D341Med (cell line): ENCODE measurements around the gene P3R3URF.
"Not testable (repeated sequence)": the region's sequence is repeated elsewhere in the genome, so short reads cannot be mapped to it uniquely, and the experiment has no call there.

ENCODE experiments used
- DNase-seq: peaks from one replicate; pipeline ENCODE4 v3.0.0; 2012; ENCODE audit warnings: low spot score

The P3R3URF gene

GRCh38 chr1:46176211-46176865, at the start of gene P3R3URF:
Gene P3R3URF (minus strand): TSS chr1:46176488. CDS start chr1:46176471, 17 bp downstream.
- DNase-seq = no peak

- DNase-seq = no peak
Measured at GRCh38 chr1:46224966-46225365, 48.7 kb upstream of the P3R3URF start.

- DNase-seq = peak; percentile 70
Measured at GRCh38 chr1:46223472-46223943, 47.2 kb upstream of the P3R3URF start.

- DNase-seq = not testable (repeated sequence)
Measured at GRCh38 chr1:46223055-46223454, 46.8 kb upstream of the P3R3URF start.

- no peak for DNase-seq
Measured at GRCh38 chr1:46221749-46222148, 45.5 kb upstream of the P3R3URF start.

GRCh38 chr1:46220808-46221207, 44.5 kb upstream of the P3R3URF start:
- no peak for DNase-seq

- no peak for DNase-seq
Measured at GRCh38 chr1:46219551-46220520, 43.5 kb upstream of the P3R3URF start.

- DNase-seq = no peak
Measured at GRCh38 chr1:46218443-46218842, 42.2 kb upstream of the P3R3URF start.

GRCh38 chr1:46215504-46215903, 39.2 kb upstream of the P3R3URF start:
- no peak for DNase-seq

GRCh38 chr1:46211051-46211450, 34.8 kb upstream of the P3R3URF start:
- DNase-seq = no peak

GRCh38 chr1:46210561-46210960, 34.3 kb upstream of the P3R3URF start:
- DNase-seq = no peak

- DNase-seq = no peak
Measured at GRCh38 chr1:46206399-46206798, 30.1 kb upstream of the P3R3URF start.

- DNase-seq = no peak
Measured at GRCh38 chr1:46205791-46206190, 29.5 kb upstream of the P3R3URF start.

GRCh38 chr1:46205141-46205540, 28.9 kb upstream of the P3R3URF start:
- DNase-seq = no peak

- DNase-seq = no peak
Measured at GRCh38 chr1:46204406-46204742, 28.1 kb upstream of the P3R3URF start.

GRCh38 chr1:46203738-46204405, 27.6 kb upstream of the P3R3URF start:
- no peak for DNase-seq

- DNase-seq = no peak
Measured at GRCh38 chr1:46199233-46199749, 23.0 kb upstream of the P3R3URF start.

- DNase-seq = peak; percentile 95
Measured at GRCh38 chr1:46197964-46198811, 21.9 kb upstream of the P3R3URF start, which contains the start of gene POMGNT1. Gene POMGNT1 (minus strand): TSS chr1:46198434. CDS start chr1:46197821, 613 bp downstream.

- DNase-seq = no peak
Measured at GRCh38 chr1:46197560-46197963, 21.3 kb upstream of the P3R3URF start.

- DNase-seq = no peak
Measured at GRCh38 chr1:46196609-46197008, 20.3 kb upstream of the P3R3URF start.

- DNase-seq = no peak
Measured at GRCh38 chr1:46194641-46195193, 18.4 kb upstream of the P3R3URF start.
